GM12892 (cell line): ENCODE results near the gene SGCE.

Experiments
- POLR2A ChIP-seq: IDR thresholded peaks from 2 replicates; pipeline ENCODE4 v1.6.1; 2011; ENCODE audit warnings: low read depth, low read length, control low read depth
- POLR2AphosphoS5 ChIP-seq: IDR thresholded peaks from 2 replicates; pipeline ENCODE4 v1.6.1; 2011; ENCODE audit warnings: low read depth, low read length, control low read depth
- TAF1 ChIP-seq: IDR thresholded peaks from 2 replicates; pipeline ENCODE4 v1.6.1; 2011; ENCODE audit warnings: low read depth, mild to moderate bottlenecking, control low read depth, low read length, borderline replicate concordance

- TF ChIP-seq POLR2A (no peak), POLR2AphosphoS5 (no peak), TAF1 (no peak)
These were observed 31.1 kb upstream of the SGCE start for GRCh38 chr7:94687076-94687475.
